GM18870 (cell line): Measurements from ENCODE around the gene RAPSN.
"Not testable (repeated sequence)": the region's sequence is repeated elsewhere in the genome, so short reads cannot be mapped to it uniquely, and the experiment has no call there.

Source experiments
- ATAC-seq: cut with Tn5 transposase; IDR thresholded peaks from one replicate; pipeline ENCODE4 v1.9.1; 2021; ENCODE audit warnings: moderate library complexity; ENCODE audit not compliant: unreplicated experiment

The RAPSN gene

DNA sequence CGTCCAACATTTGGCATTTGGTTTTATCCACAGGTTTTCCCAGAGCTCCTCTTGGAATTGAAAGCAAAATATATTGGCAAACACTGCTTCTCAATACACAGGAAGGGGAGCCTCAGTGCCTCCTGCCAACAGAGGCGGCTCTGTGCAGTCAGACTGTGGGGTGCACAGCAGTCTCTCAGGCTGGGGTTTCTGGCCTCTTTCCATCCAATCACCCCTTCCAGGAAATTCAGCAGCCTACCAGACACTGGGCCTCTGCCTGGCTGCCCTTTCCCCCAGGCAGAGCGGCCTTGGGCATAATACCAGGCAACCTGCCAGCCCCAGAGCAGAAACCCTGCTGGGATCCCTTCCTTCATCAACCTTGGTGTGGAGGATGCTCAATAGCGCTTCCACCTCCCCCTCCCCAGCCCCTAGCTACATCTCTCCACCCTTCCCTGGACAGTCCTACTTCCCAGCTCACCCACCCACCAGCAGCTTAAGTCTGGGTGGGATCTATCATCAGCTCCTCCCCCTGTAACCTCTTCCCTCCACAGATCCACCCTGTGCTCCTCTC lies 17.8 kb upstream of the RAPSN start:
- ATAC-seq, result no peak

DNA sequence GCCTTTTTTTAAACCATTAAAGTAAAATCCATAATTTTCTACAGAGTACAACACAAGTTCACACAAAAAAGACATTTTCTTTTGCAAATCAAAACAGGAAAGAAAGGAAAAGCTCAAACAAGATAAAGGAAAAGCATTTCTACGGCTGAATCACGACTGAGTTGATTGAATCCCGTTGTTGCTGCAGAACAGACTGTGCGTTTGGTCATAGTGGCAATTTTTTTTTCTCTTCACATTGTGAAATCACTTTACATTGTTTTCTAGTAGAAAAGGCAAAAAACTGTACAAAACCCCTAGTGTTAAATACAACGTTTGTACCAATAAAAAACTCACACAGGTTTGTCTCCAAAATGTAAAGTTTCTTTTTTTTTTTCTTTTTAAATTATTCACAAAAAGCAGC lies 17.3 kb upstream of the RAPSN start:
- ATAC-seq, result no peak

GRCh38 chr11:47464483-47464882 lies 15.5 kb upstream of the RAPSN start:
- no peak for ATAC-seq

GRCh38 chr11:47461876-47462275 lies 12.9 kb upstream of the RAPSN start:
- no peak for ATAC-seq

- no peak for ATAC-seq
Measured at GRCh38 chr11:47460571-47461235, 11.8 kb upstream of the RAPSN start.

GRCh38 chr11:47454258-47454671 lies 5.3 kb upstream of the RAPSN start:
- ATAC-seq, result not testable (repeated sequence)

GRCh38 chr11:47453365-47453764 lies 4.4 kb upstream of the RAPSN start:
- no peak for ATAC-seq

- no peak for ATAC-seq
Measured at GRCh38 chr11:47451990-47452389, 3.1 kb upstream of the RAPSN start.

DNA sequence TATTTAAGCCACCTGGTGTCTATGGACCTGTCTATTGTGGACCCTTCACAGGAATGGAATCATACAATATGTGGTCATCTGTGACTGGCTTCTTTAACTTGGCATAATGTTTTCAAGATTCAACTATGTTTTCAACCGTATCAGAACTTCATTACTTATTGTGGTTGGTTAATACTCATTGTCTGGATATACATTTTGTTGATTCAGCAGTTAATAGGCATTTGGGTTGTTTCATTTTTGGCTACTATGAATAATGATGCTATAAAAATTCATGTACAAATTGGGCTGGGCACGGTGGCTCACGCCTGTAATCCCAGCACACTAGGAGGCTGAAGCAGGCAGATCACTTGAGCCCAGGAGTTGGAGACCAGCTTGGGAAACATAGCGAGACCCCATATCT lies 2.5 kb upstream of the RAPSN start:
- ATAC-seq, result no peak

- ATAC-seq, result no peak
Measured at GRCh38 chr11:47449541-47449940, 605 bp upstream of the RAPSN start.

- ATAC-seq, result no peak
Measured at GRCh38 chr11:47447906-47448305, 1.0 kb downstream of the RAPSN start.

GRCh38 chr11:47446833-47447232 lies 2.1 kb downstream of the RAPSN start:
- no peak for ATAC-seq

GRCh38 chr11:47445840-47446239 lies 3.1 kb downstream of the RAPSN start:
- ATAC-seq, result no peak

- no peak for ATAC-seq
Measured at GRCh38 chr11:47443817-47444216, 5.1 kb downstream of the RAPSN start.

DNA sequence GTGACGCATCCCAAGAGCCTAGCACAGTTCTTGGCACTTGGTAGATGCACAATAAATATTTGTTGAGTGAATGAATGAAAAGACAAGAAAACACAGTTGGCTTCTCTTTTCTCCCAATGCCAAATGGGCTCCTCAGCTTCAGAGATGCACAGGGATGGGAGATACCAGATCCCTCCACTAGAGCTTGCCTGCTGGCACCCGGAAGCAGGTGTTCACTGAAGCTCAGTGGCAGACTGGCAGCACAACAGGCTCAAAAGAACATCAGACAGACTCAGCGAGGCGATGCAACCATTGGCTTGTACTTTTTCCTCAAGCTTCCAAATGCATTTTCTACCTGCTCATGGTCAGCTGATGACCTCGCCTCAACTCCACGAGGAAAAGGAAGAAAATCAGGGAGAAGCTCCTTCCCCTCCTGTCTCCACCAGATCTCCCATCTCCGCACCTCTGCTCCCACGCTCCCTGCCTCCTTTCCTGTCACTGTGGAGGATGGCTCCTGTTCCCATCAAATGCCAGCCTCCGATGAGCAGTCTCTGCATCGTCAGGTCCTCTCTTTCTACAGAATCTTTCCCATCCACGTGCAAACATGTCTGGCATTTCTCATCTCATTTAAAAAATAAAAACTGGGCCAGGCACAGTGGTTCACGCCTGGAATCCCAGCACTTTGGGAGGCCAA lies 5.8 kb downstream of the RAPSN start:
- ATAC-seq, result no peak

DNA sequence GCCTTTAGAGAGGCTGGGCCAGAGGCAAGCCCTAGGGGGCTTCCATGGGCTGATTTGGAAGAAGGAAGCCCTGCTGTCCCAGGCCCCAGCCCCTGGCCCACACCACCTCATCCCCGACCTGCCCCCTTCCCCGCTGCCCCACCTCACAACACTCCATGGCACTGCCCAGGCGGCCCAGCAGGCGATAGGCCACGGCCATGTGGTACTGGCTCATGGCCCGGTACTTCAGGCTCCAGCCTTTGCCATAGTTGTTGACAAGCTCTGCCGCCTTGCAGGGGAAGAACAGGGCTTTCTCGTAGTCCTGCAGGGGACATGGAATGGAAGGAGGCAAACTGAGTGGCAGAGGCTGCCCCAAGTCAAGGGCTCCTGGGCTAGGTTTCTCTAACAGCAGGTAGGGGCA lies 6.4 kb downstream of the RAPSN start:
- ATAC-seq, result no peak

DNA sequence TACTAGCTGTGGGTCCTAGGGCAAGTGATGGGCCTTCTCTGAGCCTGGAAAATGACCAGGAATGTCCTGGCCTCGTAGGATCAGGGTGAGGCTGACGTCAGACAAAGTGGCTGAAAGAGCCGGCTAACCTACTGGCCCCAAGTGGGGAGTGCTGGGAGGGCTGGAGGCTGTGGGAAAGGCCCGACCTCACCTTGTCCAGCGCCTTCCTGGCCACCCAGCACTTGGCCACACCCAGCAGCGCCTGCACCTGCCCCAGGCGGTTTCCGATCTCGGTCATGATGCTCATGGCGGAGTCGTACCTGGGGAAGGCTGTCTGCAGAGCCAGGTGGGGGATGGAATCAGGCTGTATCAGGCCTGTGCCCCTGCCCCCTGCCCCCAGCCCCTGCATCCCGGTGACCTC lies 7.5 kb downstream of the RAPSN start:
- ATAC-seq, result no peak

DNA sequence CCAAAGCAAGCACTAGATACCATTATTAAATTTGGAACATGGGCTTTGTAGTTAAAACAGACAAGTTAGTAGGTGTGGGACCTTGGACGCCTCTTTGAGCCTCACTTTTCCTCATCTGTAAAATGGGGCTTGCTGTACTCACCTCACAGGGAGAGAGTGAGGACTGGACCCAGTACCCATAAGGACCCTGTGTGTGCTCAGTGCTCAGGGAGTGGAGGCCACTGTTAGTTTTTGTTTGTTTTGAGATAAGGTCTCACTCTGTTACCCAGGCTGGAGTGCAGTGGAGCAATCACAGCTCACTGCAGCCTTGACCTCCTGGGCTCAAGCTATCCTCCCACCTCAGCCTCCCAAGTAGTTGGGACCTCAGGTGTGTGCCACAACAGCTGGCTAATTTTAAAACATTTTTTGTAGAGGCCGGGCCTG lies 8.9 kb downstream of the RAPSN start:
- ATAC-seq, result no peak

- no peak for ATAC-seq
Measured at GRCh38 chr11:47438721-47439120, 10.2 kb downstream of the RAPSN start.

- no peak for ATAC-seq
Measured at GRCh38 chr11:47437746-47438418, 11.1 kb downstream of the RAPSN start.

- ATAC-seq, result no peak
Measured at GRCh38 chr11:47437218-47437745, 11.7 kb downstream of the RAPSN start.

DNA sequence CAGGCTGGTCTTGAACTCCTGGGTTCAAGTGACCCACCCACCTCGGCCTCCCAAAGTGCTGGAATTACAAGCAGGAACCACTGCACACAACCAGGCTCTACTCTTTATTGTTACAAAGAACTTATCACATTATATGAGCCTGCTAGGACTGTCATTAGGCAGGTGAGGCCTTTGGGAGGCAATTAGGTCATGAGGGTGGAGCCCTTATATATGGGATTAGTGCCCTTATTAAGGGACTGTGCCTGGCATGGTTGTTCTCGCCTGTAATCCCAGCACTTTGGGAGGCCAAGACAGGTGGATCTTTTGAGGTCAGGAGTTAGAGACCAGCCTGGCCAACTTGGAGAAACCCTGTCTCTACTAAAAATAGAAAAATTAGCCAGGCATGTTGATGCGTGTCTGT lies 12.2 kb downstream of the RAPSN start:
- ATAC-seq, result no peak
